Retinal pigment epithelial cell (primary cell): Measurements from ENCODE around the gene SFRP5.
A peak's percentile ranks its signal among the peaks of the same experiment; 100 is the strongest.

Source experiments
- DNase-seq: peaks from one replicate; pipeline ENCODE4 v3.0.0-alpha.2; 2010; ENCODE audit warnings: low read depth
- H3K4me3 ChIP-seq: 2 replicates; pipeline ENCODE4 v1.5.1; 2011; ENCODE audit warnings: mild to moderate bottlenecking, low read length, control low read depth, moderate library complexity
- CTCF ChIP-seq: conservative IDR thresholded peaks from 2 replicates; pipeline ENCODE4 v1.5.1; 2011; ENCODE audit warnings: low read depth, low read length, control low read depth, inconsistent platforms

SFRP5 gene

GRCh38 chr10:97811958-97812357 is 40.2 kb upstream of the SFRP5 start:
- no peak for DNase-seq
- TF ChIP-seq CTCF, result no peak
- H3K4me3 ChIP-seq, result no peak overlapping the region

DNA sequence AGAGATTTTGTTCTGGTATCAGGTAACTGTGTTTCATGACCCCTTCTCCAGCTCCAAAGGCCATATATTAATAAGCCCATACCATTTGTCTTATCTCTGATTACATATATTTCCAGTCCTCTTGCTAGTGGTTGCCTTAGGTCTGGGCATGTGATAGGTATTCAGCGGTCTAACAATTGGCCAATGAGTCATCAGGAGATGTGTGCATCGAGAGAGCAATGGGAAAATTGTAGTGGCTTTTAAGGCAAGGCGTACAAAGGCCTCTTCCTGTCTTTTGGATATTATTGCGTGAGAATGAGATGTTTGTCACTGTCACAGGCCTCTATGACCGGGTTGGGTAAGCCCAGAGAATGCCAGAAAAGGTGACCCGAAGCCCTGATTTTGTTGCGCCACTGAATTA is 38.6 kb upstream of the SFRP5 start:
- peak; percentile 39 for DNase-seq
- no peak for TF ChIP-seq CTCF
- H3K4me3 ChIP-seq, result no peak overlapping the region

- DNase-seq, result no peak
- H3K4me3 ChIP-seq, result no peak overlapping the region
- TF ChIP-seq CTCF, result no peak
Observed at GRCh38 chr10:97805949-97806348, 34.1 kb upstream of the SFRP5 start.

- no peak for DNase-seq
- TF ChIP-seq CTCF, result no peak
Observed at GRCh38 chr10:97805096-97805884, 33.5 kb upstream of the SFRP5 start.

GRCh38 chr10:97801422-97801821 is 29.6 kb upstream of the SFRP5 start:
- no peak for TF ChIP-seq CTCF
- H3K4me3 ChIP-seq, result no peak overlapping the region
- DNase-seq, result no peak

More at GRCh38 chr10:97805096-97805884, 33.5 kb upstream of the SFRP5 start:
- no peak overlapping the region for H3K4me3 ChIP-seq

- no peak for TF ChIP-seq CTCF
- no peak overlapping the region for H3K4me3 ChIP-seq
- DNase-seq, result no peak
Observed at GRCh38 chr10:97800474-97800873, 28.7 kb upstream of the SFRP5 start.

DNA sequence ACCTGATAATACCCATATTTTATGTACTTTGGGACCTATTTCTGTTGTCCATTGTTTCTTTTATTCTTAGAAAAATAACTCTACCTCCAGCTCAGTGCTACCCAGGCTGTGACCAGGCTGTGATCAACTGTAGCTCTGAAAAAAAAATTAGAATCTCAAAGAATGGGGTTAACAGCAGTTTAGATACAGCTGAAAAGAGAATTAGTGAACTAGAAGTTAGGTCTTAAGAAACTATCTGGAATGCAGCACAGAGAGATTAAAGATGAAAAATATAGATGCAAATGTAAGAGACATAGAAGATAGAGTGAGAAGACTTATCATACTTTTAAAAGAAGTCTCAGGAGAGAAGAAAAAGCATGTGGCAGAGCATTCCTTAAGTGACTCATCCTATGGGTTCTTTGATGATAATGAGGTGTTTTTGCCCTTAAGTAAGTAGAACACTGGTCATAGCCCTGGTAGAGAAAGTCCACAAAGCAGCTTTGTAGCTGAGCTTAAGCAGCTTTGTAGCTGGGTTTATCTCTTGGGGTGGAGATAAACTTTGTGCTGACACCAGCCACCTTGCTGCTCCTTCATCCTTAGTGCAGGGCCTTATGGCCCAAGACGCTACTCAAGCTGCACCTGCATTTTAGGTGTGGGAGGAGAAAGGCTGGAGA is 27.3 kb upstream of the SFRP5 start:
- H3K4me3 ChIP-seq, result no peak overlapping the region
- no peak for DNase-seq
- TF ChIP-seq CTCF, result no peak
